HEK293T (cell line): ENCODE results near the gene ATP1A4.

Experiments
- CTCF ChIA-PET: fragments of 350-600 bp; formaldehyde crosslinking; extraction: SDS; loops from one replicate; lab custom pipeline; 2021; ENCODE audit warnings: antibody characterized with exemption, inconsistent platforms; lab: Yijun Ruan, JAX
- POLR2A ChIA-PET: fragments of 350-600 bp; formaldehyde crosslinking; extraction: SDS; loops from one replicate; lab custom pipeline; 2020; ENCODE audit warnings: antibody characterized with exemption, inconsistent platforms; lab: Yijun Ruan, JAX
- DNase-seq: peaks from one replicate; pipeline ENCODE4 v3.0.0; 2012; ENCODE audit warnings: mixed read lengths; ENCODE audit errors: extremely low spot score
- ARNT ChIP-seq: fragments of 450-650 bp; IDR thresholded peaks from 2 replicates; pipeline ENCODE4 v1.6.1; 2017; ENCODE audit warnings: mild to moderate bottlenecking
- BHLHE40 ChIP-seq: fragments of 450-650 bp; IDR thresholded peaks from 2 replicates; pipeline ENCODE4 v1.6.1; 2016; ENCODE audit warnings: mild to moderate bottlenecking, moderate library complexity, borderline replicate concordance
- CTBP1 ChIP-seq: fragments of 450-650 bp; IDR thresholded peaks from 2 replicates; pipeline ENCODE4 v1.6.1; 2016; ENCODE audit warnings: borderline replicate concordance
- ELF4 ChIP-seq: fragments of 450-650 bp; IDR thresholded peaks from 2 replicates; pipeline ENCODE4 v1.6.1; 2017; ENCODE audit warnings: antibody characterized with exemption
- FOXA1 ChIP-seq: fragments of 450-650 bp; IDR thresholded peaks from 2 replicates; pipeline ENCODE4 v1.6.1; 2016; ENCODE audit warnings: mild to moderate bottlenecking
- FOXK2 ChIP-seq: fragments of 450-650 bp; IDR thresholded peaks from 2 replicates; pipeline ENCODE4 v1.6.1; 2016; ENCODE audit warnings: mild to moderate bottlenecking
- FOXM1 ChIP-seq: fragments of 450-650 bp; IDR thresholded peaks from 2 replicates; pipeline ENCODE4 v1.6.1; 2017; ENCODE audit warnings: mild to moderate bottlenecking, borderline replicate concordance
- HDGF ChIP-seq: fragments of 450-650 bp; IDR thresholded peaks from 2 replicates; pipeline ENCODE4 v1.6.1; 2017; ENCODE audit warnings: antibody characterized with exemption, borderline replicate concordance
- L3MBTL2 ChIP-seq: fragments of 450-650 bp; conservative IDR thresholded peaks from 2 replicates; pipeline ENCODE4 v1.6.1; 2016; ENCODE audit warnings: mild to moderate bottlenecking
- LEF1 ChIP-seq: fragments of 450-650 bp; IDR thresholded peaks from 2 replicates; pipeline ENCODE4 v1.6.1; 2017; ENCODE audit warnings: mild to moderate bottlenecking, borderline replicate concordance
- NFRKB ChIP-seq: fragments of 450-650 bp; IDR thresholded peaks from 2 replicates; pipeline ENCODE4 v1.6.1; 2016; ENCODE audit warnings: mild to moderate bottlenecking, moderate library complexity
- SP1 ChIP-seq: fragments of 450-650 bp; IDR thresholded peaks from 2 replicates; pipeline ENCODE4 v1.6.1; 2017
- SUZ12 ChIP-seq: fragments of 450-650 bp; IDR thresholded peaks from 2 replicates; pipeline ENCODE4 v1.6.1; 2016; ENCODE audit warnings: mild to moderate bottlenecking
- TARDBP ChIP-seq: fragments of 450-650 bp; IDR thresholded peaks from 2 replicates; pipeline ENCODE4 v1.6.1; 2016
- ZNF384 ChIP-seq: fragments of 450-650 bp; IDR thresholded peaks from 2 replicates; pipeline ENCODE4 v1.6.1; 2016
- TF ChIP-seq, protein P1 (sequence below): fragments of 450-650 bp; IDR thresholded peaks from 2 replicates; pipeline ENCODE4 v1.6.1; 2016

ATP1A4 gene

GRCh38 chr1:160168016-160168415, 16.6 kb downstream of the ATP1A4 start:
- TF ChIP-seq NFRKB (no peak), ELF4 (no peak), SUZ12 (no peak), BHLHE40 (no peak), FOXA1 (no peak), FOXK2 (no peak), L3MBTL2 (no peak), TARDBP (no peak), FOXM1 (no peak), HDGF (no peak), SP1 (no peak), CTBP1 (no peak), ZNF384 (no peak), LEF1 (no peak), ARNT (no peak)
- TF ChIP-seq, protein P1, sequence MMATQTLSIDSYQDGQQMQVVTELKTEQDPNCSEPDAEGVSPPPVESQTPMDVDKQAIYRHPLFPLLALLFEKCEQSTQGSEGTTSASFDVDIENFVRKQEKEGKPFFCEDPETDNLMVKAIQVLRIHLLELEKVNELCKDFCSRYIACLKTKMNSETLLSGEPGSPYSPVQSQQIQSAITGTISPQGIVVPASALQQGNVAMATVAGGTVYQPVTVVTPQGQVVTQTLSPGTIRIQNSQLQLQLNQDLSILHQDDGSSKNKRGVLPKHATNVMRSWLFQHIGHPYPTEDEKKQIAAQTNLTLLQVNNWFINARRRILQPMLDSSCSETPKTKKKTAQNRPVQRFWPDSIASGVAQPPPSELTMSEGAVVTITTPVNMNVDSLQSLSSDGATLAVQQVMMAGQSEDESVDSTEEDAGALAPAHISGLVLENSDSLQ: no peak
- POLR2A ChIA-PET: no interaction called here
- CTCF ChIA-PET: interaction anchor here (0.7 kb wide), 1 partner anchor 245 kb away, joined by 9 read pairs; no protein-coding TSS in a partner anchor
- no peak for DNase-seq

GRCh38 chr1:160168609-160169369, 17.4 kb downstream of the ATP1A4 start:
- ChIA-PET CTCF (interaction anchor here (0.7 kb wide), 2 partner anchors 246 to 248 kb away, joined by 4 to 9 read pairs; no protein-coding TSS in a partner anchor), POLR2A (no interaction called here)
- DNase-seq: no peak
- TF ChIP-seq SUZ12 (no peak), HDGF (no peak), TARDBP (no peak), FOXM1 (no peak), CTBP1 (no peak), BHLHE40 (no peak), L3MBTL2 (no peak)
- TF ChIP-seq, protein P1: no peak

DNA sequence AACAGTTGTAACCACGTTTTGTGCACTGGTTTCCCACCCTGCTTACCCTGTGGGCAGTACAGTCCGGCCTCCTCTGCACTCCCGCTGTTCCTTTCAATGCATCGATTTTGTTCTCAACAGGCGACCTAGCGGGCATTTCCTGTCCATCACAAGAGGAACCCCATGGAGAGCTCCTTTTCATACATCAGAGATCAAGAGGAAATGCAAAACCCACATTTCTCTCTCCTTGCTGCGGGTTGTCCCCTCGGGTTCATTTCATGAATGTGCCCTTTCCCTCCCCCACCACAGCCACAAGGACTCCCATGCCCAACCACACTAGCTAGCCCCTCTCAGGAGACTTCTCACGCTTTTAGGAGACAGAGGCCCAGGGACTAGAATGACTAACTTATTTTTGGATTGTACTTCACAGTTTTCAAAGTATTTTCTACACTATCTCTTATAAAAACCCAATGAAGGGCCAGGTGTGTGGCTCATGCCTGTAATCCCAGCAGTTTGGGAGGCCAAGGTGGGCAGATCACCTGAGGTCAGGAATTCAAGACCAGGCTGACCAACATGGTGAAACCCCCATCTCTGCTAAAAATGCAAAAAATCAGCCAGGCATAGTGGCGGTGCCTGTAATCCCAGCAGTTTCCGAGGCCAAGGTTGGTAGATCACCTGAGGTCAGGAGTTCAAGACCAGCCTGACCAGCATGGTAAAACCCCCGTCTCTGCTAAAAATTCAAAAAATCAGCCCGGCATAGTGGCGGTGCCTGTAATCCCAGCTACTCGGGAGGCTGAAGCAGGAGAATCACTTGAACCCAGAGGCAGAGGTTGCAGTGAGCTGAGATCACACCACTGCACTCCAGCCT, 18.4 kb downstream of the ATP1A4 start:
- DNase-seq: no peak

DNA sequence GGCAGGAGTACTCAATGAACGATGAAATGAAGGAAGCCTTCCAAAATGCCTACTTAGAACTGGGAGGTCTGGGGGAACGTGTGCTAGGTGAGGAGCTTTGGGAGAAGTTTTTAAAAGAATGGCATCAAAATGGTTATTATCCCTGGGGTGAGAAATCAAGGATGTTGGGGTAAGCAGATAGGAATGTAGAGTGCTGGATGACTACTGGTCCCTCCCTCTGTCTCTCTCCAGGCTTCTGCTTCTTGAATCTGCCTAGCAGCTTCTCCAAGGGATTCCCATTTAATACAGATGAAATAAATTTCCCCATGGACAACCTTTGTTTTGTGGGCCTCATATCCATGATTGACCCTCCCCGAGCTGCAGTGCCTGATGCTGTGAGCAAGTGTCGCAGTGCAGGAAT, 20.0 kb downstream of the ATP1A4 start:
- ChIA-PET CTCF (no interaction called here), POLR2A (no interaction called here)
- no peak for DNase-seq
- TF ChIP-seq L3MBTL2 (no peak), BHLHE40 (no peak), ZNF384 (no peak), FOXA1 (no peak), SUZ12 (no peak), NFRKB (no peak), FOXM1 (no peak), SP1 (no peak), HDGF (no peak), LEF1 (no peak), ARNT (no peak), CTBP1 (no peak), ELF4 (no peak), TARDBP (no peak)
- TF ChIP-seq, protein P1: no peak

More for the DNA sequence above, 18.4 kb downstream of the ATP1A4 start:
- CTCF ChIA-PET: interaction anchor here (0.7 kb wide), 2 partner anchors 185 to 247 kb away, joined by 3 to 4 read pairs; no protein-coding TSS in a partner anchor
- POLR2A ChIA-PET: no interaction called here
- no peak for TF ChIP-seq SP1
- TF ChIP-seq, protein P1: peak; percentile 81

GRCh38 chr1:160171980-160172379, 20.6 kb downstream of the ATP1A4 start:
- ChIA-PET CTCF (no interaction called here), POLR2A (no interaction called here)
- DNase-seq: no peak
- TF ChIP-seq ZNF384 (no peak), SUZ12 (no peak), BHLHE40 (no peak), ELF4 (no peak), CTBP1 (no peak), LEF1 (no peak)
